TTC549 (cell line): ENCODE results near the gene KCNJ1.

Source experiments
- FAIRE-seq: peaks from 2 replicates; lab custom pipeline; 2012; peaks lifted over from hg19 to GRCh38; lab: Jason Lieb, UNC

The KCNJ1 gene

DNA sequence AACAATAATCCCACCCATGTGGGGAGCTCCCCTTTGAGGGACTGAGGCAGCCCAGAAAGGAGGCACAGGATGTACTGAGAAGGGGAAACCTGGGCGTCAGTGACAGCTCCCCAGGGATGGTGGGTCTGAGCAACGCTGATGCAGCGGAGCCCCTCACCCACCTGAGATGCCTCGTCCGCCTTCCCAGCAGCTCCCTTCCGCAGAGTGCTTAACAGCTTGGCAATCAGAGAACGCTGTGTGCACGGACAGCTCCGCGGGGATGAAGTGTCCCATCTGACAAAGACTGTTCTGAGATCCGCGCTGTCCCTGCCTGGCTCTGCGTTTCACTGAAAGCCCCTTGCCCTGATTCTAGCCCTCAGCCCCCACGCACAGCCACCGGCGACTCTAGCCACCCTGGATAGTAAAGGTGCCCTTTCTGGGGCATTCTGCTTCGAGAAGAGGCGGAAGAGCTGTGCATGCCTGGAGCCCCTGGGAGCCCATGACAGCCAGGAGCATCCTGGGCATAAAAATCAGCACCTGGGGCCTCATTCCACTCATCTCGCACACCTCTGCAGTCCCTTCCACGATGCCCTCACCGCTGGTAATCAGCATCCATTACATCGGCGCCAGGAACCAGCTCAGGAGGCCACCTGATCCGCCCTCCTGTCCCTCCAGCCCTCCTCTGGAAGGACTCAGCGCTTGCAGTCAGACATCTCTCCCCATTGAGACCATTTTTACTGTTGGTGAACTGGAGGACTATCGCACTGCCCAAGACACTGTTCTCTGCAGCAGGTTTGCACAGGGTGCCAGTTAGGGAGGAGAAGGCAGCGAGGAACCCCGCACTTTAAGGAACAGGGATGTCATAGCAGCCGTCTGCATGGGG lies 34.8 kb upstream of the KCNJ1 start:
- no peak for FAIRE-seq

DNA sequence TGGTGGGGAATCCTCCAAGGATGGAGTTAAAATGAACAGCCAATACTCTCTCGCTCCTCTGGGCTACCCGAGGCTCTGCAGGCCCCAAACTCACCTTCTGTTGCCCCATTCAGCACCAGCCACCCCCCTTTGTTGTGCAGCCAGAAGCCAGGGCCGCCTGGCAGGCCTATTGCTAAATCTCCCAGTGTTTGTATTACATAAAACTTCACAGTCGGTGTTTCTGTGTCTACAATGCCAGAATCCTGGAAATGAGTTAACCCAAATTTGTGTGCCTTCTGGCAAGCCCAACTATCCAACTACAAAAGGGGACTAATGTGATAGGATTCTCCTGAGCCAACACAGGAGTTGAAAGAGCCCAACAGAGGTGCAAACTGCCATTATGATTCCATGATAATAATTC lies 33.4 kb upstream of the KCNJ1 start:
- FAIRE-seq, result no peak

DNA sequence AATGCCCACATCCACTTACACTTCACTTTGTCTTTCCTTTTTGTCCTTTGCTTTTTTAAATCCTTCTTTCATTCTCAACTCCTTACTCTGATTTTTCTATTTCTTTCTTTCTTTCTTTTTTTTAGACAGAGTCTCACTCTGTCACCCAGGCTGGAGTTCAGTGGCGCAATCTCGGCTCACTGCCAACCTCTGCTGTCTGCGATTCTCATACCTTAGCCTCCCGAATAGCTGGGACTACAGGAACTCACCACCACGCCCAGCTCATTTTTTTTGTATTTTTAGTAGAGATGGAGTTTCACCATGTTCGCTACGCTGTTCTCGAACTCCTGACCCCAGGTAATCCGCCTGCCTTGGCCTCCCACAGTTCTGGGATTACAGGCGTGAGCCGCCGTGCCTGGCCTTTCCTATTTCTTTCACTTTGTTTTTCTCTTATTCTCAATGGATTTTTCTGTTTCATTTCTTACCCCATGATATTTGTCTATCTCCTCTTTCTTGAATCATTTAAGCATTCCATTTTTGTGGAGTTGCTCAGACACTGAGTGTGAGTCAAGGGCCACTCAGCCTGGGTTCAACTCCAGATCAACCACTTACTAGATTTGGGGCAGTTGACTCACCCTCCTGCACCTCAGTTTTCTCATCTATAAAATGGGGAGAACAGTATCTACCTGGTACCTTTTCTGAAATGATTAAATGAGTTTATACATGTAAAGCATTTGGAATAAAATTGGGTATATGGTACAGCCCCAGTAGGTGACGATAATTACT lies 31.7 kb upstream of the KCNJ1 start:
- no peak for FAIRE-seq

DNA sequence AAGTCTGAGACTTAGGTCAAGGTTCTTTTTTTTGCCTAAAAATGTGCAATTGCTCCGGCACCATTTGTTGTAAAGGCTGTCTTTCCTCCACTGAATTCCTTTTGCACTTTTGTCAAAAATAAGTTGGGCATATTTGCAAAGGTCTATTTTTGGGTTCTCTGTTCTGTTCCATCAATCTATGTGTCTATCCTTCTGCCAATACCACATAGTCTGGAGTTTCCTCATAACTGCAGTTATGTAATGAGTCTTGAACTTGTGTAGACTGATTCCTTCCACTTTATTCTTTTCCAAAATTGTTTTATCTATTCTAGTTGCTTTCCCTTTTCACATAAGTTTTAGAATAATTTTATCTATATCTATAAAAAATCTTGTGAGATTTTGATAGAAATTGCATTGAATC lies 30.7 kb upstream of the KCNJ1 start:
- no peak for FAIRE-seq

DNA sequence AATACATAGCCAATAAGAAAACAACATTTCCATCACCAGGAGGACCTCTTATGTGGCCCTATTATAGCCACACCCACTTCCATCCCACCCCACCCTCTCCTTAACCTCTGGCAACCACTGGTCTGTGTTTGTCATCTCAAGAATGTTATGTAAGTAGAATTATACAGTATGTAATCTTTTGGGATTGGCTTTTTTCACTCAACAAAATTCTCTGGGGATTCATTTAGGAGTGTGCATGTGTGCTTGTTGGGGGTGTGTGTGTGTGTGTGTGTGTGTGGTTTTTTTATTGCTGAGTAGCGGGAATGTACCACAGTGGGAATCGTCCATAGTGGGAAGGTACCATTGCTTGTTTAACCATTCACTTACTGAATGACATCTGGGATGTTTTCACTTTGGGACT lies 29.3 kb upstream of the KCNJ1 start:
- no peak for FAIRE-seq

DNA sequence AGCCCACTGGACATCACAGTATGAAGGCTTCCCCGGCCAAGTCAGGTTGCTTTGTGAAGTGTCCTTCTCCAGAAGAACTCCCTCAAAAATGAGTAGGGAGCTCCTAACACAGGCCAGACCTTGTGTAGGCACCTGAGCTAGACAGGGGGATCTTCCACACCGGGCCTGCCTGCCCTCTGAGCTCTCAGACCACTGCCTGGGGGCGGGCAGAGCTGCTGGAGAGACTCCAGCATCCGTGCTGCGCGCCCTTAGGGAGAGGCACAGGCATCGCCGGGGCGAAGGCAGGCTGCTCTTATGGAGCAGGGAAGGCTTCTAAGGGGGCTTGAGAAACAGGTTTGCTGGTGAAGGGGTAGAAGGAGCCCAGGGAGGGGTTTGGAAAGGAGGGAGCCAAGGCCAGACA lies 28.4 kb upstream of the KCNJ1 start:
- FAIRE-seq, result no peak

DNA sequence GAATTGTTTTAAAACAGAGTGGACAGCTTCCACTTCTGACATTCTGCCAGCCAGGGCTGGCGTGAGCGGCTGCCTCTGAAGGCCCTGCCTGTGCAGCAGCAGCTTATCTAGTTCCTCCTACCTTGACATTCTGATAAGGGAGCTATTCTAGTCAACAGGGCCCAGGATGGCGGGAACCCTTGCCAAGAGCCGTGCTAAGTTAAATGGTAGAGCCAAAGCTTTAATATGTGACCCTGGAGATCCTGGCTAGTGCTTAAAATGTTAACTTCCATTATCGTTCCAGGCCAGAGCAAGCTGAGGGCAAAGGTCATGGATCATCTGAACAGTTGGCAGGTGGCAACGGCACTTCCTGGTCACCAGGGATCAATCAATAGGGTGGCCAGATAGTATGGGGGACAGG lies 27.6 kb upstream of the KCNJ1 start:
- no peak for FAIRE-seq

DNA sequence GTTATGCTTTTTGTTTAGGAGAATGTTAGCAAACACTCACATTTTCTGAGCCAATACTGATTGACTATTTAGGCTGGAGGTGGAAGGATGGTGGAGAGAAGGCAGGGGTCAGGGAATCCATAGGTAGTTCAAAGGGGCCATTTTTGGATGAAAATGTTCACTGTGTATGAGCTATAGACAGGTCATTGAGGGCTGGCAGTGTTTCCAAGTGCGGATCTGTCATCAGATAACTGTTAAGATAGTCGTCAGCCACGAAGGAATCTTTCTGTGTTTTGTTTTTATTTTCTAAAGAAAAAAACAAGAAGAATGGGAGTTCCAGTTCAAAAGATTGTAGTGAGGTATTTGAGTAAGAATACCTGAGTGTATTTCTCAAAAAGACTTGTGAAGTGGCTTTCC lies 27.2 kb upstream of the KCNJ1 start:
- FAIRE-seq, result no peak

DNA sequence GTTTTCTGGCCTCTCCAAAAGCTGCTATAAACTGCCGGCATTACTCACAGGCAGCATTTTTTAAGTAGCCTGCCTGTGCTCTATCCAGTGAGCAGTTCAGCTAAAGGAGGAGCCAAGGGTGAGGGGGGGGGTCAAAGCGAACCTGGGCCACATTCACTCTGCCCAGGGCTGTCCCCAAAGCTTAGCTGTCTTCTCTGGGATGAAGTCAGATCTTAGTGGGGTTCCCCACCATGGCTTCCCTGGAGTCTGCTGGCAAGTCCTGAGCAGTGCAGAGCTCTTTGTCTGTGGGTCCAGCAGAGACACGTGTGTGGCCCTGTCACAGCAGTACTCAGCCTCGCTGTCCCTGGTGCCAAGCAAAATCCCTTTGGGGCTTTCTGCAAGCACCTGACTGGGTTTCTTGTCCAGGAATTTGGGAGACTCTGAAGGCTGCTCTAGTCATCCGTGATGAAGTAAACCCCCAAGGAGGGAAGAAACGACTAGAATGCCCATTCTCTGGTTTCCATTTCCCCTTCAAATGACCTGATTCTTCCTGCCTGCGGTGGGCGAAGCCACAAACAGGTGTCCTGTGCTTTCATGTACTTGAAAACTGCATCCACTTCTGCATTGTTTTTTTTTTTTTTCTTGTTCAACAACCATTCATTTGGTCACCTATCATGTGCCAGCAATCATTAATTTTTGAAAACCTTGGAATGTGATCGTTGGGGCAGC lies 26.6 kb upstream of the KCNJ1 start:
- FAIRE-seq, result no peak

DNA sequence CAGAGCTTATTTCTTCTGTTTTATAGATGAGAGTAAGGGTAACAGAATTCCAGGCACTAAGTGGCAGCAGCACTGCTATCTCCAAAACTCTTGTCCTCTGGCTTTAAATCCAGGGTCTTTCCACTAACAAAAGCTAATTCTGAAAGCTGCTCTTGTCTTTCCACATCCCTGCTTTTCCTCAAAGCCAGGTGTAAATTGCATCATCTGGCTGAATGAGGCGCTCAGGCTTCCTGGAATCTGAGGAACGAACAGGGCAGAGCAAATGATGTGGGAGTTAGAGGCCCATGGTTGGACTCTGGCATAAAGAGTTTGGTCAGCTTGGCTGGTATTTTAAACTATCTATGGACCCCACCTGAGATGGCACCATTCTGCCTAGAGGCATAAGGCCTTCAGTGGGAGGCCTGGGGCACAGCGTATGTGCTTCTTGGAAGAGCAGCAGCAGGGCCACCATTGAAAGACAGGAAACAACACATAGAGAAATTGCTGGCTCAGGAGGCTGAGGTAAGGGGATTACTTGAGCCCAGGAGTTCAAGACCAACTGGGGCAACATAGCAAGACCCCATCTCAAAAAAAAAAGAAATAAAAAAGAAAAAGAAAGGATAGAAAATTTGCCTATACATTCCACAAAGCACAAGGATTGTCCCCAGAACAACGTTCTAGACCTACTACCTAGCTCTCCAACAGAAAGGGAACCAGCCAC lies 25.9 kb upstream of the KCNJ1 start:
- no peak for FAIRE-seq

DNA sequence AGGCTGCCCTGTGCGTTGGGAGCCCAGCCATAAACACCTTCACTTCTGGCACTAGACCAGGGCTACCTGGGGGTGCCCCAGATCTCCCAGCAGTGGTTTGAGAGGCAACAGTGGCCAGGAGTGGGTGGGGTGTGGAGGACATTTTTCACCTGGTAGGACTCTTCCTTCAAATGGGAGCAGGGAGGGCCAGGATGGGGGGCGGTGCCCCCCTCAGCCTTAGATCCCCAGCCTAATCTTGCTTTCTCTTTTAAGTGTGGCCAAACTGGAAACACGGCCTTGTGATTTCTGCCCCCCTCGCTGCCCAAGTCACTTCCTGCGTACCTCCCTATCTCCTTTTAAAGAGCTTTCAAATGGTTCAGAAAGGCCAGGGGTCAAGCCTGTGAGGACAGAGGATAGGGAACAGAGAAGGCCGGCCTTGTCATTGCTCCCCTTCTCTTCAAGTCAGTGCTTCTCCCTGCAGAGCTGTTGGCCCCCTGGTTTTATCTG lies 24.9 kb upstream of the KCNJ1 start:
- no peak for FAIRE-seq

DNA sequence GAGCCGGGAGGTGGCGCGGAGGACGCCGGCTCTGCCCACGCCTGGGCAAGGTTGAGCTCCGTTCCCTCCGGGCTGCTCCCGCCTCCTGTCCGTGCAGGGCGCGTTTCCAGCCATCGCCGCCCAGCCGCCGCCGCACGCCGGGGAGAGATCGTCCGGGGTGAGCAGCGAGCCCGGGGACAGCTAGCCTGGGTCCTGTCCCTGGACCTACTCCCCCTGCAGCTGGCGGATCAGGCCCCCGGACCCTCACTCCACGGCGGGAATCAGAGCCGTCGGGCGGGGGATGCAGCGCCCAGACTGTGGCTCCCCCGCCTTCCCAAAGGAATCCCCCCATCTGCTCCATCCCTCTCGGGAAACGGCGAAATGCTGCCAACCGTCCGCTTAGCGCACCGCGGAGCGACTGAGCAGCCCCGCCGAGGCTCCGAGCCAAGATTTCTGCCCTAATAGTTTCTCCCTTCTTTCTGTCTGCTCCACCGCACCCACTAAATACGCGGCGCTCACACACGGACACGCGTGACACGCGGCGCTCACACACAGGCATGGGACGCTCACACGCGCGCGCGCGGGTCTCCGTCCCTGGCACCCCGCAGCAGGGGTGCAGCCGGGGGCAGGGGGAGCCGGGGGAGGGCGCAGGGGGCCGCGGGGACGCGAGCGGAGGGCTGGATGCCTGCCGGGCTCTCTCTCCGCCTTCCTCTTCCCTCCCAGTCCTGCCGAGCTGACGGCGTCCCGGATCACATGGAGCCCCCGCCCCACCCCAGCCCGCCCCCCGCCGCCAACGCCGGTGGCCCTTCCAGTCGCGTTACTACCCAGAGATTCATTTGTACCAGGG lies 23.7 kb upstream of the KCNJ1 start, which contains the start of gene KCNJ5:
Gene KCNJ5, plus strand, starts transcription at position 814 of the 826 bp plus-strand sequence. CDS start 19,918 bp downstream, outside the sequence.
- no peak for FAIRE-seq

DNA sequence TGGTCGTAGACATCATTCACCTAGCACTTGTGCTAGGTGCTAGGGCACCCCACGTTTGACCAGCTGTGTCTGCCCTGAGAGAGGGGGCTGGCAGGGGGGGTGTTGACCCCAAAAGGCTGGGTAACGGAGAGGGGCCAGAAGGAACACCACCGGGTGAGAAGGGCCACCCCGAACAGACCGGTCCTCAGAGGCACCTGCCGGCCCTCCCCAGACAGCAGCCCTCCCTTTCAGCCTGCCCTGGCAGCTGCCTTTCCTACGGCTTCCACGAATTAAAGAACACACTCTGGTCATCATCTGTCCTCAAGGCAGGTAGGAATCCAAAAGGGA lies 23.1 kb upstream of the KCNJ1 start:
- FAIRE-seq, result no peak

DNA sequence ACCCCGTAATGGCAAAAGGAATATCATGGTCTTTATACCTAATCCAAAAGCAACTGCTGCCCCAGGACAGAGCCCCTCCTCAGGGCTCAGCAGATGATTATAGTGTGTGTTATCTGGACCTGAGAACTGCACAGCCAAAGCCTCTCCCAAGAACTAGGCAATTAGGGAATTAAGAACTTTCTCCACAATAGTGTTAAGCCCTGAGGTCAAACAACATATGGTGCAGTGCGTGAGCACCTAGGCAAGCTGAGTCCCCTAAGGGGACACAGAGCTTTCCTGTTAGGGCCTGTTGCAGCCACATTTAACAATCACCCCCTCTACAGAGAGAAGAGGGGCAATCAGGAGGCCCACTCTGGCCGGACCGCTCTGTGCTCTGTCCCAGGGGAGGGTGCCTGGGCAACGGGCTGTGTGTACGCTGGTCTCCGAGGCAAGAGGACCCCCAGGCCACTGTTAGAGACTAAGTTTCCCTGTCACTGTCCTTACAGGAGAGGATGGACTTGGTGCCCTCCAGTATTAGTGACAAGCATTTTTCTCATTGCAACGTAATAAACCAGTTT lies 22.6 kb upstream of the KCNJ1 start:
- FAIRE-seq, result no peak

DNA sequence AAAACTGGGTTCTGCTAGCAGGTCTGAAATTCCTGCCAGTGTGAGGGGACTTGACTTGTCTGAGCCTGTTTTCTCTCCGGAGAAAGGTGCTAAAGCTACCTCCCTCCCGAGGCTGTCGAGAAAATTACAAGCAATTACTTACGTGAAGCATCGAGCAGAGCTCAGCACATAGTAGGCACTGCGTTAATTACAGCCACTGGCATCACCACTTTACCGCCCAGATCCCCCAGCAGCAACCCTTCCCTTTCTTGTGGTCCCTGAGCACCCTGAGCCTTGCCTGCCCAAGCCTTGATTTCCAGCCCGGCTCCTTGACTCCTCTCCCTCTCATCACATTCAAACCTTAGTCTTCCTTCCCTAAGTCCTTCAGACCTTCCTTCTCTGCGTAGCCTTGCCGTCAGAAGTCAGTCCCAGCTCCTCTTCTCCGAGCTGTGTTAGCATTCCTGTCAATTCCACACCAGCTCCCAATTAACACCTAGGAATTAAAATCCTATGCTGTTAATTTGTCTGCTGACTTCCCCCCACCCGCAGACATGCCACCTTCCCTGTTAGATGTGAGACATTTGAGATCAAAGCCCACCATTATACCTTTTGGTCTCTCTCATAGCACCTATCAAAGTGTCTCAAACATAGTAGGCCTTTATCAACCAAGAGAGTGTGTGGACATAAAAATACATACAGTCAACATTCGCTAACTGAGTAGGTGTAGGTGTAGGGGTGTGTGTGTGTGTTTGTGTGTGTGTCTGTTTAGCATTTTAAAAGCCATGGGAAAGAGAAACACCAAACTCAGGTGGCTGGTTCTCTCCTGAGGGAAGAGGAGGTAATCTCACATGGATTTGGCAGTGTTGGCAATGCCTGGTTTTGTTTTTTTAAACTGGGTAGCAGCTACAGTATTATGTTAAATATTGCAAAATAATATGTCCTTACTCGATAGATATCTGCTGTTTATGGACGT lies 21.2 kb upstream of the KCNJ1 start:
- FAIRE-seq, result no peak

DNA sequence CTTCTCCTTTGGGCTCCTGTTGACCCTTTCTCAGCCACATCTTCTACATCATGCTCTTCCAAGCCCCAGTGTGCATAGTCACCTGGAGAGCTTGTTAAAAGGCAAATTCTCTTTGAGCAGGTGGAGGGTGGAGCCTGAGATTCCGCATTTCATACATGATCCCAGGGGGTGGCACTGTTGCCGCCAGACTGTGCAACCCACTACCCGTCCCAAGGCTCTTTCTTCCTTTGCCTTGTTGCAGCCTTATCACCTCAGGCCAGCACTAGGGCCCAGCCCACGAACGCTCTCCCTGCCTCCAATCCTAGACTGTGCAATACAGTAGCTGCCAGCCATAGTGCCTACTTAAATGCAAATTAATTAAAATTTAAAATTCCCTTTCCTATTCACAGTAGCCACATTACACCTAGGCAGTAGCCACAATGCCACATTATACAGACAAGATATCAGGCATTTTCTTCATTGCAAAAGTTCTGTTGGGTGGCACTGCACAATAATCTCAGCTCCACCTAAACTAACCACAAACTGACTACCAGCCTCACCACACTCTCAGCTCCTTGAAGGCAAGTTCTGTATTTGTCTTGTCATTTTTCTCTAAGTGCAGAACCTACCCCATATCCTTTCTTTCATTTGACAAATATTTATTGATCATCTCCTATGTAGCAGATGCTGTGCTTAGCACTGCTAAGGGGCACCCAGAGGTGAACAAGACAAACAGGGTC lies 19.5 kb upstream of the KCNJ1 start:
- no peak for FAIRE-seq

DNA sequence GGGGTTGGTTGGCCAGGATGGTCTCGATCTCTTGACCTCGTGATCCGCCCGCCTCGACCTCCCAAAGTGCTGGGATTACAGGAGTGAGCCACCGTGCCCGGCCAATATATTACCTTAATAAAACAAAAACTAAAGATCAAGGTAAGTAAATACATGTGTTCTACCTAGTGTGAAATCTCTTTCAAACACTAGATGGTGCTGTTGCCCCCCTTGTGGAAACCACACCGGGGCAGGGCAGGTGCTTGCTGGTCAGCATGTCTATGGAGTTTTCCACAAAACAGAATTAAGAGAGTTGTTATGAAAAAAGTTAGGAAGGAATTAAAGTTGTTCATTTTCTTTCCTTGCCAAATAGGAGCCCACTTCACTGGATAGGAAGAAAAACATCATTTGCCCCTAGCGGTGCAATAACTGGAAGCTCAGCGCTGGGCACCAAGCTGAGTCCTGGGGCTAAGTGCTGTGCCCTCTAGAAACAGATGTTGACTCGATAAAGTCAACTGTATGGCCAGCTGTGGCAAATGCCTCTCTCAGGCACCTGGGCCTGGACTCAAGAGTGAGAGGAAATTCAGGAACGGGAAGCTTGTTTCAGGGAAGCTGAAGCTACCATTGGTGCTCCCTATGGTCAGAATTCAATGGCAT lies 17.7 kb upstream of the KCNJ1 start:
- FAIRE-seq, result peak; percentile 36

DNA sequence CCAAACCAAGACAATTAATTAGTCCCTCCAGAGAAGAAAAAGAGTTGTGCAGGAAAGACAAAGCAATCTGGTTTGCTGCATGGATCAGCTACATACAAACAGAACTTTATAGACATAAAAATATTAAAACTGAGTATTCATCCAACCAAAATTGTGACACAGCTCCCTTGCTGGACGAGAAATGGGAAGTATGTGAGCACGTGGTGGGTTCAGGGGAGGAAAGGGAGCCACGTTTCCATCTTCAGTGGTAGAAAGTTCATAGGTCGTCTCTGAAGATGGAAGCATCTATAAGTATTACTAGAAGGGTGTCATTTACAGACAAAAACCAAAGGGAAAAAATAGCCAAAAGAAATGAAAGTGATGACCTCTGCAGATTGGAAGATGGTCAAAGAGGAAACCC lies 17.0 kb upstream of the KCNJ1 start:
- FAIRE-seq, result no peak

DNA sequence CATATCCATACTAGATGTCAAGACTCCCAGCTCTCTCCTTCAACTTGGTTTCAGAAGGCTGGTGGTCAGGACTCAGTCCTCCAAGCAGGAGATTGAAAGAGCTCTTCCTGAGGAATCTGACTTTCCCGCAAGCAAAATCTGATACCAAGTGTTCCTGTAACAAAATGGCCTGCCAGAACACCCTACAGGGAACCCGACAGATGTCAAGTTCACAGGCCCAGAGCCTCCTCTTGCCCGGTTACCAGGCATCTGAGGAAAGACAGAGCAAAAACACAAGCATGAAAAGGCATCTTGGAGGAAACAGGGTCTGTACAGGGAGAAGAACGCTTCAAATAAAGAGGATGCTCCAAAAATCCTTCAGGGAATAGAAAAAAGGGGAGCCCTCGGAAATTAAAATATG lies 15.4 kb upstream of the KCNJ1 start:
- FAIRE-seq, result no peak
